LNCAP (cell line): Measurements from ENCODE around the gene PRDM5.

Experiments
- TF ChIP-seq, protein P1 (sequence below): fragments of 450-650 bp; IDR thresholded peaks from 2 replicates; pipeline ENCODE4 v1.5.1; 2017; ENCODE audit warnings: mild to moderate bottlenecking

The PRDM5 gene

DNA sequence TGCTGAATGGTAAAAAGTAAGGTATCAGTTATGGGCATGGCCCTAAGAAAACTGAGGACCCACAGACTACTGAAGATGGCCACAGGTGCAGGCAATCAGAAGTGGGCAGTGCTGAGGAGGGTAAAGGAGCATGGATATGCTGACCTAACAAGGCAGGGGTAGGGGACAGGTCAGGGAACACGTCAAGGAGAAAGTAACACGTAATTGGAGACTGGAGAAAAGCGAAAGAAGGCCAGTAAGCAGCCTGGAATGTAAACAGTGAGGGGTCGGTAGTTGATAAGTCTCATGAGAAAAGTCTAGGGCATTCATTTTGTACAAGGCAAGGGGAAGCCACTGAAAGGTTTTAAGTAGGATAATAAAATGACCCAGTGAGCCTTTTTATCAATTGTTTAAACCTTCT lies 153.3 kb downstream of the PRDM5 start:
- TF ChIP-seq, protein P1, sequence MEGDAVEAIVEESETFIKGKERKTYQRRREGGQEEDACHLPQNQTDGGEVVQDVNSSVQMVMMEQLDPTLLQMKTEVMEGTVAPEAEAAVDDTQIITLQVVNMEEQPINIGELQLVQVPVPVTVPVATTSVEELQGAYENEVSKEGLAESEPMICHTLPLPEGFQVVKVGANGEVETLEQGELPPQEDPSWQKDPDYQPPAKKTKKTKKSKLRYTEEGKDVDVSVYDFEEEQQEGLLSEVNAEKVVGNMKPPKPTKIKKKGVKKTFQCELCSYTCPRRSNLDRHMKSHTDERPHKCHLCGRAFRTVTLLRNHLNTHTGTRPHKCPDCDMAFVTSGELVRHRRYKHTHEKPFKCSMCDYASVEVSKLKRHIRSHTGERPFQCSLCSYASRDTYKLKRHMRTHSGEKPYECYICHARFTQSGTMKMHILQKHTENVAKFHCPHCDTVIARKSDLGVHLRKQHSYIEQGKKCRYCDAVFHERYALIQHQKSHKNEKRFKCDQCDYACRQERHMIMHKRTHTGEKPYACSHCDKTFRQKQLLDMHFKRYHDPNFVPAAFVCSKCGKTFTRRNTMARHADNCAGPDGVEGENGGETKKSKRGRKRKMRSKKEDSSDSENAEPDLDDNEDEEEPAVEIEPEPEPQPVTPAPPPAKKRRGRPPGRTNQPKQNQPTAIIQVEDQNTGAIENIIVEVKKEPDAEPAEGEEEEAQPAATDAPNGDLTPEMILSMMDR, result no peak

DNA sequence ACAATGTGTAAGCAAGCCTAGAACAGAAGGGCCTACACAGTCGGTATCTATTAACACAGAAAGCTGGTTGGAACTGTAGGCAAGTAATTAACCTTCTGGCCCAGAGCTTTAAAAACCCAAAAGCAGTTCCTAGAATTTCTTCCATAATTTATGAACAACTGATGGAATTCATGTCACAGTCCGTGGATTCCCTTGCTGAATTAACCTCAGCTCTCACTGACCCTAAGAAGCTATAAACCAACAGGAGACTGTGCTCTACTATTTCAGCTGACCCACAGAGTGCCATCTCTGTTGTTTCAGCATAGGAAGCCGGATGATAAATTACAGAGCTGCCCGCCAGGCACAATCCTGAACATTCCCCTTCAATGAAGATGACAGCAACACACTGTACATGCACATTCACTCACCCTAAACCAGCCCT lies 157.3 kb downstream of the PRDM5 start:
- TF ChIP-seq, protein P1, result no peak

DNA sequence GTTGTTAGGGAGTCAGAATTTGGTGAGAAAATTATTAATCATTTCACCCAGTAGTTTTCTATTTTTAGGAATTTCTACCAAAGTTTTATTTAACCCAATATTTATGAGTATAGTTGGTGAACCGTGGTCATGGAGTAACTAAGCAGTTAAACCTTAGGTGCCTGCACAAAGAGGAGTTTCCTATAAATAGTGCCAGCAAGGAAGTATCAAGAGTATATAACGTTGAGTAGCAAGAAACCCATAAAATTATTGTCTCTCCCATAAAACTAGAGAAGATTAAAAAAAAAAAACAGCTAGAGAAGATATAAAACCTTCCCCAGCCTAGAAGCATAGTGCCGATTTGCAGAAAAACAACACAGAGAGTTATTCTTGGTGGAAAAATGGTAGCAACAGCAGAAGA lies 158.9 kb downstream of the PRDM5 start:
- TF ChIP-seq, protein P1, result no peak

GRCh38 chr4:120761070-120761469 lies 161.5 kb downstream of the PRDM5 start:
- TF ChIP-seq, protein P1, result no peak

DNA sequence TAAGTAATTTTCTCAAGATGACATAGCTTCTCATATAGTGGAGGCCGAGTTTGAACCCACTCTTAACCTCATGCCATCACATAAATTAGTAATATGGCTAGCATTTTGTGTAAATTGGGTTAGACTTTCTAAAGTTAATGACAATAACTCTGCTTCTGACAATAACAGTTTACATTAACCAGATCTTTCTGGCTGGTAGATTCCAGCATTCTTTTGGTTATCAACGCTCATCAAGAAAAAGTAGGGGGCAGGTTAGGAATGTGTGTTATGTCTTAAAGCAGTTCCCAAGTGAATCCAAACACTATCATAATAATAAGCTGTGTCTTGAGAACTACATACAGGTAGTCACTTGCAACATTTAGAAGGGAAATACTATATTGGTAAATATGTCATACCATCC lies 162.5 kb downstream of the PRDM5 start:
- TF ChIP-seq, protein P1, result no peak

GRCh38 chr4:120755864-120756263 lies 166.7 kb downstream of the PRDM5 start:
- TF ChIP-seq, protein P1, result no peak

DNA sequence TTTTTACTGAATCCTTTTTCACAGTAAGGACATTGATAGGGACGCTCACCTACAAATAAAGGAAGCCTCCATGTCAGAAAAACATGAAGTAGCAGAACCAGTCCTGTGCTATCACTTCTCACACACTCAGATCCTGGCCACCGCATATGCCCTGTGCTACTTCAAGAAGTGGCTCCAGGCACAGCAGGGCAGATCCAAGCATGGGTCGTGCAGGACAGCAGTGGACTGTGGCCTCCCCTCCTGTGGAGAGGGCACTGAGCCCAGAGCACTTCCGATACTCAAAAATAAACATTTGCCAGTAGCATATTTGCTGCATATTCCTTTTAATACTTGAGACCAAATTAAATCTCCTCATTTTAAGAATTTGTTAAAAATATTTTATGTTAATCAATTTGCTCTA lies 167.9 kb downstream of the PRDM5 start:
- TF ChIP-seq, protein P1, result no peak

DNA sequence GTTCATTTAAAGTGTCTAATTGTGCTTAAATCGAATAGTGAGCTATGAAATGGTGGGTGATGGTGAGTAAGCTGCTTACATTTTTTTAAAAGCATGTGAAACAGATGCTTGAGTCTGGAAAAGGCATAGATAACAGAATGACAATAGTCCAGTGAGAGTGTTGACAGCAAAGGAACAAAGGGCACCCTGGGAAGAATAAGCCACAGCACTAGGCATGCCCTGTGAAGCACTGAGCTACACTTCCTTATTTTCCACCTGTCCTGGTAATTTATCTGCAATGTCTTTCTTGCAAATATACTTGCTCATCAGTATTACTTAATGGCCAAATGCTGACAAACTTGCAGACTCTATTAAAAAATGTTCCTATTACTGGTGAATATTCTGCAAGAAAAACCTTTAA lies 168.7 kb downstream of the PRDM5 start:
- TF ChIP-seq, protein P1, result no peak
